Neural cell (in vitro differentiated cells): ENCODE results near the gene OR52J3. TPM values are rescaled to one million over a fixed set of nuclear protein-coding genes. Genes with fewer than 3 reads are reported as not detected.
"Not testable (repeated sequence)": the region's sequence is repeated elsewhere in the genome, so short reads cannot be mapped to it uniquely, and the experiment has no call there.

ENCODE experiments used
- H2AFZ ChIP-seq: fragments of 200-600, 300-800 bp; sonication (generic), shearing (Covaris generic); 2 replicates; pipeline ENCODE4 v1.6.0; 2014; ENCODE audit warnings: low read depth, mild to moderate bottlenecking, antibody characterized with exemption, low read length, moderate library complexity
- H3F3A ChIP-seq: fragments of 200-600 bp; shearing (Covaris generic); 2 replicates; pipeline ENCODE4 v1.6.1; 2016; ENCODE audit warnings: mild to moderate bottlenecking, moderate library complexity, mixed read lengths, antibody characterized with exemption, low read length; ENCODE audit not compliant: insufficient read depth, poor library complexity, severe bottlenecking
- H3K27ac ChIP-seq: fragments of 200-600, 300-800 bp; sonication (generic), shearing (Covaris generic); 2 replicates; pipeline ENCODE4 v1.5.1; 2014; ENCODE audit warnings: mild to moderate bottlenecking, low read length, moderate library complexity
- H3K27me3 ChIP-seq: fragments of 300-800, 200-600 bp; sonication (generic), shearing (Covaris generic); 2 replicates; pipeline ENCODE4 v1.6.0; 2014; ENCODE audit warnings: mild to moderate bottlenecking, low read depth, low read length, moderate library complexity; ENCODE audit not compliant: insufficient read depth
- H3K36me3 ChIP-seq: fragments of 300-800, 200-600 bp; sonication (generic), shearing (Covaris generic); 2 replicates; pipeline ENCODE4 v1.5.1; 2014; ENCODE audit warnings: mild to moderate bottlenecking, antibody characterized with exemption, low read length, moderate library complexity; ENCODE audit not compliant: insufficient read depth
- H3K4me2 ChIP-seq: fragments of 300-800, 200-600 bp; sonication (generic), shearing (Covaris generic); 2 replicates; pipeline ENCODE4 v1.6.0; 2014; ENCODE audit warnings: mild to moderate bottlenecking, low read length
- H3K4me3 ChIP-seq: fragments of 300-800, 200-600 bp; sonication (generic), shearing (Covaris generic); 2 replicates; pipeline ENCODE4 v1.5.1; 2014; ENCODE audit warnings: mild to moderate bottlenecking, low read length, moderate library complexity
- H3K79me2 ChIP-seq: fragments of 200-600 bp; shearing (Covaris generic); replicated peaks from 2 replicates; pipeline ENCODE4 v1.6.0; 2014; ENCODE audit warnings: mild to moderate bottlenecking, low read length, moderate library complexity; ENCODE audit not compliant: insufficient read depth
- H3K9ac ChIP-seq: fragments of 300-800, 200-600 bp; sonication (generic), shearing (Covaris generic); 2 replicates; pipeline ENCODE4 v1.6.1; 2016; ENCODE audit warnings: mild to moderate bottlenecking, low read length, mixed read lengths
- H3K9me2 ChIP-seq: fragments of 200-600 bp; shearing (Covaris generic); 2 replicates; pipeline ENCODE4 v1.6.1; 2016; ENCODE audit warnings: mild to moderate bottlenecking, low read length, mixed read lengths; ENCODE audit not compliant: insufficient read depth
- H3K9me3 ChIP-seq: fragments of 200-600, 300-800 bp; sonication (generic), shearing (Covaris generic); 2 replicates; pipeline ENCODE4 v1.6.1; 2016; ENCODE audit warnings: mild to moderate bottlenecking, mixed run types, low read length, moderate library complexity, mixed read lengths
- H4K20me1 ChIP-seq: fragments of 200-600 bp; shearing (Covaris generic); 2 replicates; pipeline ENCODE4 v1.6.1; 2016; ENCODE audit warnings: mild to moderate bottlenecking, mixed run types; ENCODE audit not compliant: insufficient read depth
- CTCF ChIP-seq: fragments of 450-650 bp; IDR thresholded peaks from 2 replicates; pipeline ENCODE4 v1.5.1; 2014; ENCODE audit warnings: antibody characterized with exemption, mild to moderate bottlenecking, moderate library complexity; ENCODE audit not compliant: poor library complexity, severe bottlenecking
- EP300 ChIP-seq: fragments of 450-650 bp; conservative IDR thresholded peaks from 2 replicates; pipeline ENCODE4 v1.6.1; 2014; ENCODE audit warnings: antibody characterized with exemption, mild to moderate bottlenecking, moderate library complexity; ENCODE audit not compliant: poor library complexity, severe bottlenecking
- EZH2 ChIP-seq: fragments of 200-600, 300-800 bp; shearing (Covaris generic), sonication (generic); IDR thresholded peaks from 2 replicates; pipeline ENCODE4 v1.6.1; 2014; ENCODE audit warnings: antibody characterized with exemption, low read length, borderline replicate concordance, mild to moderate bottlenecking; ENCODE audit not compliant: insufficient read depth, poor library complexity, severe bottlenecking
- MXI1 ChIP-seq: fragments of 450-650 bp; conservative IDR thresholded peaks from 2 replicates; pipeline ENCODE4 v1.6.1; 2014; ENCODE audit warnings: antibody characterized with exemption, mild to moderate bottlenecking; ENCODE audit not compliant: poor library complexity, severe bottlenecking
- POLR2AphosphoS5 ChIP-seq: IDR thresholded peaks from 2 replicates; pipeline ENCODE4 v1.6.1; 2012
- RAD21 ChIP-seq: fragments of 450-650 bp; conservative IDR thresholded peaks from 2 replicates; pipeline ENCODE4 v1.6.1; 2014; ENCODE audit warnings: antibody characterized with exemption, mild to moderate bottlenecking, moderate library complexity
- SMC3 ChIP-seq: fragments of 450-650 bp; conservative IDR thresholded peaks from 2 replicates; pipeline ENCODE4 v1.6.1; 2014; ENCODE audit warnings: antibody characterized with exemption, mild to moderate bottlenecking, moderate library complexity; ENCODE audit not compliant: poor library complexity
- TAF1 ChIP-seq: IDR thresholded peaks from 2 replicates; pipeline ENCODE4 v1.6.1; 2012; ENCODE audit warnings: low read depth
- polyA plus RNA-seq: library from polyadenylated mRNA; depleted of rRNA; stranded (reverse); fragments of >200 nt; gene quantifications from 2 replicates; pipeline ENCODE4 v1.2.3, GENCODE V29; 2014
- TF ChIP-seq, protein P1 (sequence below): IDR thresholded peaks from 2 replicates; pipeline ENCODE4 v1.6.1; 2012; ENCODE audit warnings: borderline replicate concordance

Gene OR52J3
- polyA plus RNA-seq, 1 donor from 2014 or later: not detected

- no peak overlapping the region for H2AFZ ChIP-seq
- no peaks in the 10 kb centered on the region for H4K20me1 ChIP-seq
- no peak overlapping the region for H3K9ac ChIP-seq
- H3K27ac ChIP-seq: no peak overlapping the region
- no peaks in the 10 kb centered on the region for H3K27me3 ChIP-seq
- no peaks in the 10 kb centered on the region for H3K9me3 ChIP-seq
- no peaks in the 10 kb centered on the region for H3K9me2 ChIP-seq
- no peaks in the 10 kb centered on the region for H3K79me2 ChIP-seq
- no peaks in the 10 kb centered on the region for H3K36me3 ChIP-seq
- no peaks in the 10 kb centered on the region for H3F3A ChIP-seq
- no peak overlapping the region for H3K4me2 ChIP-seq
- no peak for TF ChIP-seq SMC3
- TF ChIP-seq TAF1: no peak
- no peak for TF ChIP-seq EZH2
- TF ChIP-seq POLR2AphosphoS5: no peak
- H3K4me3 ChIP-seq: no peak overlapping the region
Measured at GRCh38 chr11:5046754-5047330, 516 bp downstream of the OR52J3 start.

DNA sequence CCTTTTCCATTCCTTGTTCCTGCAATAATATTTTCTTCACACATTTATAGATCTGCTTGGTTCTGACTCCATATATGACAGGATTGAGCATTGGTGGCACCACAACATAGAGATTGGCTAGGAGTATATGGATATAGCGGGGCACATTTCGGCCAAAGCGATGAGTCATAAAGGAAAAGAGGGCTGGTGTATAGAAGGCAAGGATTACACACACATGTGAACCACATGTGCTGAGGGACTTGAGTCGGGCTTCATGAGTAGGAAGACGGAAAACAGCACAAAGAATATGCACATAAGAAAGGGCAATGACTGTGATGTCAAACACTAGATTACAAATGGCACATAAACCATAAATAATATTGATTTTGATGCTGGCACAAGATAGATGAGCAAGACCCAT, 12.4 kb downstream of the OR52J3 start:
- not testable (repeated sequence) for H2AFZ ChIP-seq, H3K9me2 ChIP-seq, H3K4me3 ChIP-seq, H3F3A ChIP-seq, H3K36me3 ChIP-seq, H3K27ac ChIP-seq, H3K79me2 ChIP-seq, H3K27me3 ChIP-seq, H3K4me2 ChIP-seq, H3K9me3 ChIP-seq, H4K20me1 ChIP-seq, H3K9ac ChIP-seq

- Histone ChIP-seq H2AFZ (no peak within 1 kb of the TSS), H3K79me2 (no peaks in the 10 kb centered on the region), H3K9ac (no peak within 1 kb of the TSS), H3F3A (no peaks in the 10 kb centered on the region), H3K36me3 (no peaks in the 10 kb centered on the region), H4K20me1 (no peaks in the 10 kb centered on the region), H3K27ac (no peak within 1 kb of the TSS), H3K9me3 (no peaks in the 10 kb centered on the region), H3K27me3 (no peaks in the 10 kb centered on the region), H3K4me2 (no peak within 1 kb of the TSS), H3K4me3 (no peak within 1 kb of the TSS), H3K9me2 (no peaks in the 10 kb centered on the region)
- TF ChIP-seq, protein P1, sequence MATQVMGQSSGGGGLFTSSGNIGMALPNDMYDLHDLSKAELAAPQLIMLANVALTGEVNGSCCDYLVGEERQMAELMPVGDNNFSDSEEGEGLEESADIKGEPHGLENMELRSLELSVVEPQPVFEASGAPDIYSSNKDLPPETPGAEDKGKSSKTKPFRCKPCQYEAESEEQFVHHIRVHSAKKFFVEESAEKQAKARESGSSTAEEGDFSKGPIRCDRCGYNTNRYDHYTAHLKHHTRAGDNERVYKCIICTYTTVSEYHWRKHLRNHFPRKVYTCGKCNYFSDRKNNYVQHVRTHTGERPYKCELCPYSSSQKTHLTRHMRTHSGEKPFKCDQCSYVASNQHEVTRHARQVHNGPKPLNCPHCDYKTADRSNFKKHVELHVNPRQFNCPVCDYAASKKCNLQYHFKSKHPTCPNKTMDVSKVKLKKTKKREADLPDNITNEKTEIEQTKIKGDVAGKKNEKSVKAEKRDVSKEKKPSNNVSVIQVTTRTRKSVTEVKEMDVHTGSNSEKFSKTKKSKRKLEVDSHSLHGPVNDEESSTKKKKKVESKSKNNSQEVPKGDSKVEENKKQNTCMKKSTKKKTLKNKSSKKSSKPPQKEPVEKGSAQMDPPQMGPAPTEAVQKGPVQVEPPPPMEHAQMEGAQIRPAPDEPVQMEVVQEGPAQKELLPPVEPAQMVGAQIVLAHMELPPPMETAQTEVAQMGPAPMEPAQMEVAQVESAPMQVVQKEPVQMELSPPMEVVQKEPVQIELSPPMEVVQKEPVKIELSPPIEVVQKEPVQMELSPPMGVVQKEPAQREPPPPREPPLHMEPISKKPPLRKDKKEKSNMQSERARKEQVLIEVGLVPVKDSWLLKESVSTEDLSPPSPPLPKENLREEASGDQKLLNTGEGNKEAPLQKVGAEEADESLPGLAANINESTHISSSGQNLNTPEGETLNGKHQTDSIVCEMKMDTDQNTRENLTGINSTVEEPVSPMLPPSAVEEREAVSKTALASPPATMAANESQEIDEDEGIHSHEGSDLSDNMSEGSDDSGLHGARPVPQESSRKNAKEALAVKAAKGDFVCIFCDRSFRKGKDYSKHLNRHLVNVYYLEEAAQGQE: no peak
- TF ChIP-seq CTCF: no peak
- TF ChIP-seq TAF1: no peak
- no peak for TF ChIP-seq MXI1
- TF ChIP-seq EZH2: no peak
- TF ChIP-seq SMC3: no peak
- no peak for TF ChIP-seq RAD21
- no peak for TF ChIP-seq EP300
- TF ChIP-seq POLR2AphosphoS5: no peak
Measured at GRCh38 chr11:5059391-5059790, 13.1 kb downstream of the OR52J3 start, which contains the start of gene OR52E2. Gene OR52E2, minus strand, starts transcription at chr11:5059627. Its CDS starts 0 bp downstream, at chr11:5059627.
